PC-3 (cell line): ENCODE measurements around the gene HTR3A. TPM values are rescaled to one million over a fixed set of nuclear protein-coding genes. Genes with fewer than 3 reads are reported as not detected.

Source experiments
- ATAC-seq: fragments of 200-7000 bp; cut with Tn5 transposase; 2 replicates; pipeline ENCODE4 v1.9.1; 2020; ENCODE audit warnings: mild to moderate bottlenecking, moderate library complexity
- BruUV-seq: library from RNA; stranded (reverse); fragments of 400-500 nt; replicated peaks from 2 replicates; lab custom pipeline; 2021; lab: Mats Ljungman, UMichigan
- CTCF ChIA-PET: fragments of 300-600 bp; sonication (Branson Sonifier 250); formaldehyde crosslinking; loops from one replicate; lab custom pipeline; 2022; ENCODE audit warnings: antibody characterized with exemption; lab: Charles Lee
- POLR2A ChIA-PET: fragments of 300-600 bp; sonication (Branson Sonifier 250); formaldehyde crosslinking; loops from one replicate; lab custom pipeline; 2022; ENCODE audit warnings: antibody characterized with exemption; ENCODE audit not compliant: unreplicated experiment; lab: Charles Lee
- DNase-seq: peaks from one replicate; pipeline ENCODE4 v3.0.0-alpha.2; 2015
- H2AFZ ChIP-seq: fragments of 300-600 bp; sonication (generic); 2 replicates; pipeline ENCODE4 v1.6.0; 2016; ENCODE audit warnings: antibody characterized with exemption, low read length
- H3F3A ChIP-seq: fragments of 300-600 bp; sonication (generic); one replicate; pipeline ENCODE4 v1.6.0; 2017; ENCODE audit warnings: antibody characterized with exemption, low read length, control low read depth, mild to moderate bottlenecking; ENCODE audit not compliant: unreplicated experiment
- H3K27ac ChIP-seq: fragments of 300-600 bp; sonication (generic); 2 replicates; pipeline ENCODE4 v1.5.1; 2016; ENCODE audit warnings: mild to moderate bottlenecking, low read length
- H3K27me3 ChIP-seq: fragments of 300-600 bp; sonication (generic); 2 replicates; pipeline ENCODE4 v1.6.1; 2016; ENCODE audit warnings: low read length, mixed read lengths
- H3K36me3 ChIP-seq: fragments of 300-600 bp; sonication (generic); 2 replicates; pipeline ENCODE4 v1.6.1; 2016; ENCODE audit warnings: low read depth, mixed run types, low read length, mixed read lengths
- H3K4me1 ChIP-seq: fragments of 300-600 bp; sonication (generic); 2 replicates; pipeline ENCODE4 v1.5.1; 2016; ENCODE audit warnings: low read length; ENCODE audit not compliant: insufficient read depth
- H3K4me2 ChIP-seq: fragments of 300-600 bp; sonication (generic); 2 replicates; pipeline ENCODE4 v1.6.0; 2016; ENCODE audit warnings: low read length
- H3K4me3 ChIP-seq: fragments of 300-600 bp; sonication (generic); 2 replicates; pipeline ENCODE4 v1.5.1; 2016; ENCODE audit warnings: mild to moderate bottlenecking, low read length, mixed read lengths
- H3K79me2 ChIP-seq: fragments of 300-600 bp; sonication (generic); 2 replicates; pipeline ENCODE4 v1.6.1; 2017; ENCODE audit warnings: low read length, mixed read lengths
- H3K9ac ChIP-seq: fragments of 300-600 bp; sonication (generic); 2 replicates; pipeline ENCODE4 v1.6.0; 2016; ENCODE audit warnings: mild to moderate bottlenecking, low read length
- H3K9me2 ChIP-seq: fragments of 300-600 bp; sonication (generic); replicated peaks from 2 replicates; pipeline ENCODE4 v1.6.1; 2016; ENCODE audit warnings: mixed run types, low read length, mixed read lengths
- H3K9me3 ChIP-seq: fragments of 300-600 bp; sonication (generic); 2 replicates; pipeline ENCODE4 v1.6.1; 2016; ENCODE audit warnings: low read length, mixed read lengths
- H4K20me1 ChIP-seq: fragments of 300-600 bp; sonication (generic); 2 replicates; pipeline ENCODE4 v1.6.1; 2016; ENCODE audit warnings: low read length, mixed read lengths
- CTCF ChIP-seq: fragments of 300-600 bp; sonication (generic); conservative IDR thresholded peaks from 2 replicates; pipeline ENCODE4 v1.5.1; 2017; ENCODE audit warnings: antibody characterized with exemption, low read depth, mild to moderate bottlenecking, low read length
- EZH2 ChIP-seq: fragments of 300-600 bp; sonication (generic); IDR thresholded peaks from one replicate; pipeline ENCODE4 v1.6.1; 2017; ENCODE audit warnings: antibody characterized with exemption, mild to moderate bottlenecking, low read length; ENCODE audit not compliant: unreplicated experiment
- EZH2phosphoT487 ChIP-seq: fragments of 300-600 bp; sonication (generic); IDR thresholded peaks from 2 replicates; pipeline ENCODE4 v1.6.1; 2018; ENCODE audit warnings: mild to moderate bottlenecking, antibody characterized with exemption, low read length, borderline replicate concordance
- intact Hi-C: fragments of 100-400 bp; cut with micrococcal nuclease; formaldehyde crosslinking; loops from 2 replicates; pipeline ENCODE4 v1.9.0; 2023
- total RNA-seq: library from RNA; depleted of rRNA; stranded (reverse); fragments of >200 nt; gene quantifications from 2 replicates; pipeline ENCODE4 v1.2.3, GENCODE V29; 2014

The HTR3A gene
- total RNA-seq, 1 experiment from 2014 or later: not detected

DNA sequence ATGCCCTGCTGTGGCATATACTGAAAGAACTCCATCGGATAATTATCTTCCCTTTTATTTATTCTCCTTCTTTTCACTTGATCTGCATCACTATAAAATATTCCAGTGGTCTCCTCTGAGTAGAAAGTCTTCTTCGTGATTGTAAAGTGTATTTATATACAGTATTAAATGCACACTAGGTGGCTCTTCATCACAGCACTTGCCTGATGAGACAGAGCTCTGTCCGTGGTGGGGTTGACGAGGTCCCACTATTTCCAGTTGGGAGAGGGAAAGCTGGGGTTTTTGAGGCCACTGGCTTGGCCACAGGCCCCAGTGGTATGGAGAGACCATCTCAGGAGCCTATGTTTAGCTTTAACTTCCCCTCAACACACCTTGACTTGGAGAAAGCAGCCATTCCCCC is 53.0 kb downstream of the HTR3A start:
- Histone ChIP-seq H3K36me3 (no peaks in the 10 kb centered on the region), H4K20me1 (no peaks in the 10 kb centered on the region), H3K27me3 (peaks cover 37% of the 10 kb centered on the region), H2AFZ (no peak overlapping the region), H3K9me2 (no peaks in the 10 kb centered on the region), H3K27ac (no peak overlapping the region), H3K4me2 (no peak overlapping the region), H3K9me3 (no peaks in the 10 kb centered on the region), H3K9ac (no peak overlapping the region), H3K79me2 (no peaks in the 10 kb centered on the region), H3F3A (no peaks in the 10 kb centered on the region), H3K4me3 (no peak overlapping the region), H3K4me1 (0 out of 2 replicates have a peak, but pooled peaks cover 3% of the 10 kb centered on the region)
- BruUV-seq: no TSS peak
- TF ChIP-seq EZH2 (no peak), EZH2phosphoT487 (no peak), CTCF (peak; percentile 46; the same call in 1 of the 2 replicates)
- ATAC-seq: no peak; the same call in 1 of the 2 replicates
- intact Hi-C loops: no loop called here
- peak; percentile 26 for DNase-seq
- ChIA-PET POLR2A (no interaction called here), CTCF (interaction anchor here (1.1 kb wide), 1 partner anchor 233 kb away, joined by 3 read pairs; no protein-coding TSS in a partner anchor)

GRCh38 chr11:114031246-114031966 is 56.5 kb downstream of the HTR3A start:
- H3F3A ChIP-seq: no peaks in the 10 kb centered on the region
- DNase-seq (peak; percentile 25), ATAC-seq (no peak)
- no peak overlapping the region for H3K4me2 ChIP-seq
- BruUV-seq: no TSS peak
- H3K9ac ChIP-seq: no peak overlapping the region
- H2AFZ ChIP-seq: no peak overlapping the region
- no peaks in the 10 kb centered on the region for H3K9me3 ChIP-seq
- H3K36me3 ChIP-seq: no peaks in the 10 kb centered on the region
- intact Hi-C loops: no loop called here
- peaks cover 6% of the 10 kb centered on the region; the same call in 1 of the 2 replicates for H3K4me1 ChIP-seq
- TF ChIP-seq EZH2 (no peak), EZH2phosphoT487 (no peak), CTCF (no peak)
- no peaks in the 10 kb centered on the region for H3K9me2 ChIP-seq
- H3K27ac ChIP-seq: no peak overlapping the region
- H4K20me1 ChIP-seq: no peaks in the 10 kb centered on the region
- peaks cover 34% of the 10 kb centered on the region for H3K27me3 ChIP-seq
- ChIA-PET CTCF (no interaction called here), POLR2A (no interaction called here)
- H3K79me2 ChIP-seq: no peaks in the 10 kb centered on the region
- no peak overlapping the region for H3K4me3 ChIP-seq

GRCh38 chr11:114031967-114032320 is 57.0 kb downstream of the HTR3A start:
- Histone ChIP-seq H3F3A (no peaks in the 10 kb centered on the region), H3K9me3 (no peaks in the 10 kb centered on the region), H3K27ac (no peak overlapping the region), H3K9me2 (no peaks in the 10 kb centered on the region), H2AFZ (no peak overlapping the region), H3K4me3 (no peak overlapping the region), H3K36me3 (no peaks in the 10 kb centered on the region), H3K27me3 (peaks cover 34% of the 10 kb centered on the region), H3K4me2 (no peak overlapping the region), H3K79me2 (no peaks in the 10 kb centered on the region), H3K9ac (no peak overlapping the region), H3K4me1 (peaks cover 11% of the 10 kb centered on the region; the same call in 1 of the 2 replicates), H4K20me1 (no peaks in the 10 kb centered on the region)
- ATAC-seq (no peak), DNase-seq (no peak)
- ChIA-PET POLR2A (no interaction called here), CTCF (no interaction called here)
- TF ChIP-seq EZH2phosphoT487 (no peak), CTCF (no peak), EZH2 (no peak)
- intact Hi-C loops: no loop called here
- no TSS peak for BruUV-seq
